ENCODE results near the gene DUOX1. TPM values are rescaled to one million over a fixed set of nuclear protein-coding genes. Genes with fewer than 3 reads are reported as not detected.

Gene DUOX1
- total RNA-seq, 2 donors from 2014 or later = 0.06 to 0.42 TPM

- H3K27ac Mint-ChIP-seq = no peak overlapping the region
- H3K4me3 Mint-ChIP-seq = no peak overlapping the region
- no peak for ATAC-seq (replicated peaks)
- H3K36me3 Mint-ChIP-seq (ENCODE audit: low read depth) = no peaks in the 10 kb centered on the region
- H3K4me1 Mint-ChIP-seq = no peaks in the 10 kb centered on the region
- no peaks in the 10 kb centered on the region for H3K9me3 Mint-ChIP-seq
- H3K27me3 Mint-ChIP-seq = peaks cover 17% of the 10 kb centered on the region
Measured at GRCh38 chr15:45138814-45139765, 9.3 kb downstream of the DUOX1 start.

- no peak overlapping the region for H3K4me3 Mint-ChIP-seq
- H3K9me3 Mint-ChIP-seq = no peaks in the 10 kb centered on the region
- no peak for ATAC-seq (replicated peaks)
- no peak overlapping the region for H3K27ac Mint-ChIP-seq
- H3K27me3 Mint-ChIP-seq = peaks cover 11% of the 10 kb centered on the region
- H3K4me1 Mint-ChIP-seq = no peaks in the 10 kb centered on the region
- no peaks in the 10 kb centered on the region for H3K36me3 Mint-ChIP-seq (ENCODE audit: low read depth)
Measured at GRCh38 chr15:45139770-45140169, 10.0 kb downstream of the DUOX1 start.

GRCh38 chr15:45140557-45141250, 10.9 kb downstream of the DUOX1 start:
- no peak for ATAC-seq (replicated peaks)
- H3K4me1 Mint-ChIP-seq = no peaks in the 10 kb centered on the region
- no peak overlapping the region for H3K27ac Mint-ChIP-seq
- H3K9me3 Mint-ChIP-seq = no peaks in the 10 kb centered on the region
- H3K27me3 Mint-ChIP-seq = peaks cover 8% of the 10 kb centered on the region
- no peaks in the 10 kb centered on the region for H3K36me3 Mint-ChIP-seq (ENCODE audit: low read depth)
- no peak overlapping the region for H3K4me3 Mint-ChIP-seq

GRCh38 chr15:45141386-45141785, 11.6 kb downstream of the DUOX1 start:
- H3K9me3 Mint-ChIP-seq = no peaks in the 10 kb centered on the region
- H3K27me3 Mint-ChIP-seq = peaks cover 5% of the 10 kb centered on the region
- H3K4me1 Mint-ChIP-seq = no peaks in the 10 kb centered on the region
- H3K27ac Mint-ChIP-seq = no peak overlapping the region
- H3K4me3 Mint-ChIP-seq = no peak overlapping the region
- no peaks in the 10 kb centered on the region for H3K36me3 Mint-ChIP-seq (ENCODE audit: low read depth)
- ATAC-seq (replicated peaks) = no peak

GRCh38 chr15:45143056-45143455, 13.3 kb downstream of the DUOX1 start:
- Mint-ChIP-seq H3K36me3 (ENCODE audit: low read depth) (no peaks in the 10 kb centered on the region), H3K27me3 (no peaks in the 10 kb centered on the region), H3K27ac (no peak overlapping the region), H3K4me3 (no peak overlapping the region), H3K9me3 (no peaks in the 10 kb centered on the region), H3K4me1 (no peaks in the 10 kb centered on the region)
- ATAC-seq (replicated peaks) = no peak

- no peaks in the 10 kb centered on the region for H3K4me1 Mint-ChIP-seq
- no peak overlapping the region for H3K4me3 Mint-ChIP-seq
- no peak overlapping the region for H3K27ac Mint-ChIP-seq
- H3K9me3 Mint-ChIP-seq = no peaks in the 10 kb centered on the region
- no peaks in the 10 kb centered on the region for H3K27me3 Mint-ChIP-seq
- no peak for ATAC-seq (replicated peaks)
- H3K36me3 Mint-ChIP-seq (ENCODE audit: low read depth) = no peaks in the 10 kb centered on the region
Measured at GRCh38 chr15:45143946-45144345, 14.2 kb downstream of the DUOX1 start.

- H3K4me1 Mint-ChIP-seq = no peaks in the 10 kb centered on the region
- no peak for ATAC-seq (replicated peaks)
- H3K27me3 Mint-ChIP-seq = no peaks in the 10 kb centered on the region
- H3K9me3 Mint-ChIP-seq = no peaks in the 10 kb centered on the region
- H3K4me3 Mint-ChIP-seq = no peak overlapping the region
- no peak overlapping the region for H3K27ac Mint-ChIP-seq
- H3K36me3 Mint-ChIP-seq (ENCODE audit: low read depth) = no peaks in the 10 kb centered on the region
Measured at GRCh38 chr15:45144775-45145174, 15.0 kb downstream of the DUOX1 start.

- no peaks in the 10 kb centered on the region for H3K4me1 Mint-ChIP-seq
- no peaks in the 10 kb centered on the region for H3K27me3 Mint-ChIP-seq
- no peaks in the 10 kb centered on the region for H3K36me3 Mint-ChIP-seq (ENCODE audit: low read depth)
- H3K9me3 Mint-ChIP-seq = no peaks in the 10 kb centered on the region
- no peak overlapping the region for H3K27ac Mint-ChIP-seq
- ATAC-seq (replicated peaks) = no peak
- H3K4me3 Mint-ChIP-seq = no peak overlapping the region
Measured at GRCh38 chr15:45146405-45146804, 16.6 kb downstream of the DUOX1 start.

GRCh38 chr15:45147606-45148005, 17.8 kb downstream of the DUOX1 start:
- no peaks in the 10 kb centered on the region for H3K36me3 Mint-ChIP-seq (ENCODE audit: low read depth)
- no peaks in the 10 kb centered on the region for H3K9me3 Mint-ChIP-seq
- no peaks in the 10 kb centered on the region for H3K4me1 Mint-ChIP-seq
- no peak for ATAC-seq (replicated peaks)
- H3K27me3 Mint-ChIP-seq = no peaks in the 10 kb centered on the region
- no peak overlapping the region for H3K27ac Mint-ChIP-seq
- no peak overlapping the region for H3K4me3 Mint-ChIP-seq

- peak overlapping the region; percentile 49 for H3K27ac Mint-ChIP-seq
- no peaks in the 10 kb centered on the region for H3K36me3 Mint-ChIP-seq (ENCODE audit: low read depth)
- ATAC-seq (replicated peaks) = no peak
- H3K9me3 Mint-ChIP-seq = no peaks in the 10 kb centered on the region
- no peak overlapping the region for H3K4me3 Mint-ChIP-seq
- no peaks in the 10 kb centered on the region for H3K4me1 Mint-ChIP-seq
- H3K27me3 Mint-ChIP-seq = no peaks in the 10 kb centered on the region
Measured at GRCh38 chr15:45148076-45149059, 18.6 kb downstream of the DUOX1 start.

- Mint-ChIP-seq H3K4me1 (no peaks in the 10 kb centered on the region), H3K4me3 (no peak overlapping the region), H3K36me3 (ENCODE audit: low read depth) (no peaks in the 10 kb centered on the region), H3K27me3 (no peaks in the 10 kb centered on the region), H3K9me3 (no peaks in the 10 kb centered on the region), H3K27ac (peak overlapping the region; percentile 49)
- ATAC-seq (replicated peaks) = no peak
Measured at GRCh38 chr15:45149060-45149459, 19.3 kb downstream of the DUOX1 start.

- no peaks in the 10 kb centered on the region for H3K4me1 Mint-ChIP-seq
- no peak for ATAC-seq (replicated peaks)
- no peak overlapping the region for H3K4me3 Mint-ChIP-seq
- H3K27ac Mint-ChIP-seq = no peak overlapping the region
- H3K9me3 Mint-ChIP-seq = no peaks in the 10 kb centered on the region
- H3K27me3 Mint-ChIP-seq = no peaks in the 10 kb centered on the region
- no peaks in the 10 kb centered on the region for H3K36me3 Mint-ChIP-seq (ENCODE audit: low read depth)
Measured at GRCh38 chr15:45150481-45150880, 20.7 kb downstream of the DUOX1 start.

- no peaks in the 10 kb centered on the region for H3K9me3 Mint-ChIP-seq
- no peak overlapping the region for H3K4me3 Mint-ChIP-seq
- H3K27ac Mint-ChIP-seq = peak overlapping the region; percentile 21
- no peak for ATAC-seq (replicated peaks)
- no peaks in the 10 kb centered on the region for H3K4me1 Mint-ChIP-seq
- no peaks in the 10 kb centered on the region for H3K36me3 Mint-ChIP-seq (ENCODE audit: low read depth)
- H3K27me3 Mint-ChIP-seq = no peaks in the 10 kb centered on the region
Measured at GRCh38 chr15:45150997-45151396, 21.2 kb downstream of the DUOX1 start.
